GM12878 (cell line): Measurements from ENCODE around the gene LRP4. TPM values are rescaled to one million over a fixed set of nuclear protein-coding genes. Genes with fewer than 3 reads are reported as not detected.

Experiments used
- ATAC-seq: fragments of 200-7000 bp; cut with Tn5 transposase; 3 replicates; pipeline ENCODE4 v1.9.1; 2020; ENCODE audit warnings: mild to moderate bottlenecking, moderate library complexity
- BruUV-seq: library from RNA; stranded (reverse); fragments of 400-500 nt; replicated peaks from 2 replicates; lab custom pipeline; 2021; lab: Mats Ljungman, UMichigan
- CTCF ChIA-PET: fragments of 300-600 bp; sonication (Branson Sonifier 250); formaldehyde crosslinking; extraction: SDS; loops from one replicate; lab custom pipeline; 2021; ENCODE audit warnings: inconsistent platforms; lab: Yijun Ruan, JAX
- POLR2A ChIA-PET: fragments of 350-600 bp; formaldehyde crosslinking; extraction: SDS; loops from one replicate; lab custom pipeline; 2021; ENCODE audit warnings: inconsistent platforms; lab: Charles Lee
- RAD21 ChIA-PET: fragments of 300-600 bp; sonication (Branson Sonifier 250); formaldehyde crosslinking; loops from one replicate; lab custom pipeline; 2023; ENCODE audit warnings: antibody characterized with exemption; ENCODE audit not compliant: unreplicated experiment; lab: Charles Lee
- SMC1A ChIA-PET: fragments of 300-600 bp; sonication (Branson Sonifier 250); formaldehyde crosslinking; loops from one replicate; lab custom pipeline; 2023; ENCODE audit not compliant: unreplicated experiment, uncharacterized antibody; lab: Charles Lee
- DNase-seq: peaks from one replicate; pipeline ENCODE4 v3.0.0-alpha.2; 2011; ENCODE audit warnings: low read depth, low spot score
- FAIRE-seq: peaks from 3 replicates; lab custom pipeline; 2011; peaks lifted over from hg19 to GRCh38; lab: Jason Lieb, UNC
- H2AFZ ChIP-seq: 2 replicates; pipeline ENCODE4 v1.6.0; 2011; ENCODE audit warnings: low read depth, low read length, control low read depth; ENCODE audit not compliant: control insufficient read depth
- H3K27ac ChIP-seq: 2 replicates; pipeline ENCODE4 v1.5.1; 2011; ENCODE audit warnings: control low read depth; ENCODE audit not compliant: control insufficient read depth, insufficient read depth
- H3K27me3 ChIP-seq, 2 experiments: replicated peaks in 1 of 2; 2 replicates each; pipeline versions ENCODE4 v1.6.0 to v1.6.1; 2011; ENCODE audit warnings: low read length in 1 of 2; ENCODE audit not compliant: control insufficient read depth in 2 of 2, insufficient read depth in 2 of 2
- H3K36me3 ChIP-seq, 2 experiments: 2 replicates each; pipeline ENCODE4 v1.5.1; 2011; ENCODE audit warnings: low read length in 1 of 2; ENCODE audit not compliant: control insufficient read depth in 2 of 2, insufficient read depth in 2 of 2
- H3K4me1 ChIP-seq: 2 replicates; pipeline ENCODE4 v1.6.1; 2011; ENCODE audit warnings: mild to moderate bottlenecking, low read length, moderate library complexity, mixed read lengths; ENCODE audit not compliant: control insufficient read depth, insufficient read depth
- H3K4me2 ChIP-seq: 2 replicates; pipeline ENCODE4 v1.6.0; 2011; ENCODE audit warnings: control low read depth; ENCODE audit not compliant: control insufficient read depth, insufficient read depth
- H3K4me3 ChIP-seq: fragments of 200-600 bp; sonication (generic); 2 replicates; pipeline ENCODE4 v1.5.1; 2016
- H3K79me2 ChIP-seq: 2 replicates; pipeline ENCODE4 v1.6.0; 2011; ENCODE audit warnings: low read length; ENCODE audit not compliant: control insufficient read depth, insufficient read depth
- H3K9ac ChIP-seq: 2 replicates; pipeline ENCODE4 v1.8.0; 2011; ENCODE audit warnings: low read length, control low read depth, mixed read lengths; ENCODE audit not compliant: control insufficient read depth, insufficient read depth
- H3K9me3 ChIP-seq: replicated peaks from 3 replicates; pipeline ENCODE4 v1.5.1; 2011; ENCODE audit warnings: mild to moderate bottlenecking, low read length; ENCODE audit not compliant: control insufficient read depth, insufficient read depth
- H4K20me1 ChIP-seq: 2 replicates; pipeline ENCODE4 v1.6.0; 2011; ENCODE audit not compliant: control insufficient read depth, insufficient read depth
- ASH2L ChIP-seq: fragments of 300-600, 200-600 bp; sonication (generic); IDR thresholded peaks from 2 replicates; pipeline ENCODE4 v1.6.1; 2017; ENCODE audit warnings: low read depth, mild to moderate bottlenecking, borderline replicate concordance
- ESRRA ChIP-seq: IDR thresholded peaks from 2 replicates; pipeline ENCODE4 v1.6.1; 2012; ENCODE audit warnings: mild to moderate bottlenecking, low read length, improper control_type of control experiment
- JUNB ChIP-seq: IDR thresholded peaks from 2 replicates; pipeline ENCODE4 v1.6.1; 2016; ENCODE audit warnings: antibody characterized with exemption, mild to moderate bottlenecking
- JUND ChIP-seq: IDR thresholded peaks from 2 replicates; pipeline ENCODE4 v1.6.1; 2012; ENCODE audit warnings: low read depth, mild to moderate bottlenecking, low read length, improper control_type of control experiment, moderate library complexity
- MTA3 ChIP-seq: IDR thresholded peaks from 2 replicates; pipeline ENCODE4 v1.6.1; 2012; ENCODE audit warnings: low read length, inconsistent platforms, borderline replicate concordance
- NFXL1 ChIP-seq: fragments of 450-650 bp; IDR thresholded peaks from 2 replicates; pipeline ENCODE4 v1.6.1; 2017; ENCODE audit warnings: antibody characterized with exemption, mild to moderate bottlenecking, borderline replicate concordance
- PAX5 ChIP-seq: IDR thresholded peaks from 2 replicates; pipeline ENCODE4 v1.6.1; 2011; ENCODE audit warnings: low read depth, low read length, borderline replicate concordance
- POLR2A ChIP-seq: IDR thresholded peaks from 2 replicates; pipeline ENCODE4 v1.6.1; 2011; ENCODE audit warnings: low read depth, mild to moderate bottlenecking, low read length
- SMARCA5 ChIP-seq: fragments of 450-650 bp; IDR thresholded peaks from 2 replicates; pipeline ENCODE4 v1.6.1; 2017; ENCODE audit warnings: mild to moderate bottlenecking
- SRF ChIP-seq, 2 experiments: IDR thresholded peaks; 2 replicates each; pipeline ENCODE4 v1.6.1; 2011; ENCODE audit warnings: low read depth in 2 of 2, low read length in 2 of 2, mild to moderate bottlenecking in 1 of 2, moderate library complexity in 1 of 2
- STAT3 ChIP-seq: IDR thresholded peaks from 2 replicates; pipeline ENCODE4 v1.6.1; 2011; ENCODE audit warnings: low read depth, low read length, improper control_type of control experiment
- WGBS: methylation state at CpG from one replicate; pipeline ENCODE4 v1.1.6; 2016; ENCODE audit warnings: low lambda C conversion rate; ENCODE audit not compliant: insufficient replicate concordance, insufficient coverage; ENCODE audit errors: missing lambda C conversion rate; 5-methylcytosine and 5-hydroxymethylcytosine counted together
- in situ Hi-C: fragments of 300-500 bp; cut with MboI; formaldehyde crosslinking; loops from 9 replicates; pipeline ENCODE4 v1.14.3; 2018; ENCODE audit warnings: mixed read lengths
- intact Hi-C: fragments of 100-400 bp; cut with micrococcal nuclease; formaldehyde crosslinking; loops from one replicate; pipeline ENCODE4 v1.14.2; 2022; ENCODE audit not compliant: unreplicated experiment
- polyA plus RNA-seq, 11 experiments: library from polyadenylated mRNA; depleted of rRNA in 4 of 11; unstranded in 6 of 11; stranded (reverse) in 5 of 11; fragments of >200 nt; fragmentation: Nextera tagmentation in 4 of 11; fragmentation: Illumina TruSeq in 1 of 11; extraction: Ambion mirVana in 4 of 11; extraction: Trizol in 1 of 11; gene quantifications; 1 replicate in 1 of 11; 2 replicates in 10 of 11; pipeline versions ENCODE4 v1.2.1 to v1.2.3, GENCODE V29; 2011 to 2016; ENCODE audit warnings: inconsistent platforms in 2 of 11, missing spikeins in 2 of 11, low read depth in 1 of 11
- total RNA-seq, 4 experiments: library from RNA; depleted of rRNA in 3 of 4; stranded (reverse); fragments of >200 nt in 3 of 4; fragmentation: Illumina TruSeq in 1 of 4; extraction: Trizol in 1 of 4; gene quantifications; 2 replicates each; pipeline versions ENCODE4 v1.2.1 to v1.2.3, GENCODE V29; 2013 to 2021
- TF ChIP-seq, protein P1 (sequence below): IDR thresholded peaks from 2 replicates; pipeline ENCODE4 v1.6.1; 2012; ENCODE audit warnings: improper control_type of control experiment, low read depth, low read length; ENCODE audit not compliant: insufficient replicate concordance
- TF ChIP-seq, protein P2 (sequence below): fragments of 450-650 bp; IDR thresholded peaks from 2 replicates; pipeline ENCODE4 v1.6.1; 2014; ENCODE audit warnings: mild to moderate bottlenecking

Gene LRP4
- total and polyA plus RNA-seq, 10 of the 15 experiments (the other 5 are each of a cell fraction or from before 2014, with no cell fraction given) = under 0.01 to 0.06 (median 0.03) TPM; not detected in 6

DNA sequence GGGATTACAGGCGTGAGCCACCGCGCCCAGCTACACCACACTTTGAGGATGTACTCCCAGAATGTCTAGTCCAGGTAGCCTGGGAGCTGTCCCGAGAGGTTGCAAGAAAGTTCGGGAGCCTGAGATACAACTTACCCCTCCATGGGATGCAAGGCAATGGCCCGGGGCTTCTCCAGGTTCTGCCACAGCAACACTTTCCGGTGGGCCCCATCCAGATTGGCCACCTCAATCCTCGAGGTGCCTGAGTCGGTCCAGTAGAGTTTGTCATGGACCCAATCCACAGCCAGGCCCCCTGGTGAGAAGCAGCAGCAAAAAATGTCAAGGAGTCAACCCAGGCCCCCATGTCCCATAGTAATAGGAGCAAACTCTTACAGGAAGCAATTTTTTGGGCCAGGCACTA, 25.5 kb downstream of the LRP4 start:
- Histone ChIP-seq H3K9me3 (no peaks in the 10 kb centered on the region), H3K9ac (no peak overlapping the region), H3K4me3 (no peak overlapping the region), H4K20me1 (no peaks in the 10 kb centered on the region), H3K79me2 (no peaks in the 10 kb centered on the region), H2AFZ (no peak overlapping the region), H3K4me2 (no peak overlapping the region), H3K36me3 (no peaks in the 10 kb centered on the region), H3K4me1 (no peaks in the 10 kb centered on the region), H3K27me3 (no peaks in the 10 kb centered on the region), H3K27ac (no peak overlapping the region)
- CTCF ChIA-PET = interaction anchor here (0.7 to 4.9 kb wide), 3 partner anchors 261 to 601 kb away, joined by 3 to 63 read pairs (median 4); no protein-coding TSS in a partner anchor
- in situ Hi-C loops (no loop called here), intact Hi-C loops (no loop called here)
- ATAC-seq (no peak), FAIRE-seq (no peak), DNase-seq (no peak)
- TF ChIP-seq JUNB = no peak
- no peak for TF ChIP-seq POLR2A
- no peak for TF ChIP-seq NFXL1
- no peak for TF ChIP-seq SMARCA5
- no peak for TF ChIP-seq MTA3
- no peak for TF ChIP-seq STAT3
- no peak for TF ChIP-seq PAX5
- TF ChIP-seq JUND = no peak
- TF ChIP-seq, protein P1, sequence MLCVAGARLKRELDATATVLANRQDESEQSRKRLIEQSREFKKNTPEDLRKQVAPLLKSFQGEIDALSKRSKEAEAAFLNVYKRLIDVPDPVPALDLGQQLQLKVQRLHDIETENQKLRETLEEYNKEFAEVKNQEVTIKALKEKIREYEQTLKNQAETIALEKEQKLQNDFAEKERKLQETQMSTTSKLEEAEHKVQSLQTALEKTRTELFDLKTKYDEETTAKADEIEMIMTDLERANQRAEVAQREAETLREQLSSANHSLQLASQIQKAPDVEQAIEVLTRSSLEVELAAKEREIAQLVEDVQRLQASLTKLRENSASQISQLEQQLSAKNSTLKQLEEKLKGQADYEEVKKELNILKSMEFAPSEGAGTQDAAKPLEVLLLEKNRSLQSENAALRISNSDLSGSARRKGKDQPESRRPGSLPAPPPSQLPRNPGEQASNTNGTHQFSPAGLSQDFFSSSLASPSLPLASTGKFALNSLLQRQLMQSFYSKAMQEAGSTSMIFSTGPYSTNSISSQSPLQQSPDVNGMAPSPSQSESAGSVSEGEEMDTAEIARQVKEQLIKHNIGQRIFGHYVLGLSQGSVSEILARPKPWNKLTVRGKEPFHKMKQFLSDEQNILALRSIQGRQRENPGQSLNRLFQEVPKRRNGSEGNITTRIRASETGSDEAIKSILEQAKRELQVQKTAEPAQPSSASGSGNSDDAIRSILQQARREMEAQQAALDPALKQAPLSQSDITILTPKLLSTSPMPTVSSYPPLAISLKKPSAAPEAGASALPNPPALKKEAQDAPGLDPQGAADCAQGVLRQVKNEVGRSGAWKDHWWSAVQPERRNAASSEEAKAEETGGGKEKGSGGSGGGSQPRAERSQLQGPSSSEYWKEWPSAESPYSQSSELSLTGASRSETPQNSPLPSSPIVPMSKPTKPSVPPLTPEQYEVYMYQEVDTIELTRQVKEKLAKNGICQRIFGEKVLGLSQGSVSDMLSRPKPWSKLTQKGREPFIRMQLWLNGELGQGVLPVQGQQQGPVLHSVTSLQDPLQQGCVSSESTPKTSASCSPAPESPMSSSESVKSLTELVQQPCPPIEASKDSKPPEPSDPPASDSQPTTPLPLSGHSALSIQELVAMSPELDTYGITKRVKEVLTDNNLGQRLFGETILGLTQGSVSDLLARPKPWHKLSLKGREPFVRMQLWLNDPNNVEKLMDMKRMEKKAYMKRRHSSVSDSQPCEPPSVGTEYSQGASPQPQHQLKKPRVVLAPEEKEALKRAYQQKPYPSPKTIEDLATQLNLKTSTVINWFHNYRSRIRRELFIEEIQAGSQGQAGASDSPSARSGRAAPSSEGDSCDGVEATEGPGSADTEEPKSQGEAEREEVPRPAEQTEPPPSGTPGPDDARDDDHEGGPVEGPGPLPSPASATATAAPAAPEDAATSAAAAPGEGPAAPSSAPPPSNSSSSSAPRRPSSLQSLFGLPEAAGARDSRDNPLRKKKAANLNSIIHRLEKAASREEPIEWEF = no peak
- no peak for TF ChIP-seq ESRRA
- TF ChIP-seq ASH2L = no peak
- TF ChIP-seq, protein P2, sequence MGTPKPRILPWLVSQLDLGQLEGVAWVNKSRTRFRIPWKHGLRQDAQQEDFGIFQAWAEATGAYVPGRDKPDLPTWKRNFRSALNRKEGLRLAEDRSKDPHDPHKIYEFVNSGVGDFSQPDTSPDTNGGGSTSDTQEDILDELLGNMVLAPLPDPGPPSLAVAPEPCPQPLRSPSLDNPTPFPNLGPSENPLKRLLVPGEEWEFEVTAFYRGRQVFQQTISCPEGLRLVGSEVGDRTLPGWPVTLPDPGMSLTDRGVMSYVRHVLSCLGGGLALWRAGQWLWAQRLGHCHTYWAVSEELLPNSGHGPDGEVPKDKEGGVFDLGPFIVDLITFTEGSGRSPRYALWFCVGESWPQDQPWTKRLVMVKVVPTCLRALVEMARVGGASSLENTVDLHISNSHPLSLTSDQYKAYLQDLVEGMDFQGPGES = no peak
- no peak for TF ChIP-seq SRF (IDR thresholded peaks at IDR 0.05; ENCODE audit: low read depth in 2 of 2, low read length in 2 of 2)
- POLR2A ChIA-PET = interaction anchor here (0.7 kb wide), 1 partner anchor 9 kb away, joined by 7 read pairs; no protein-coding TSS in a partner anchor
- SMC1A ChIA-PET = interaction anchor here (1.6 to 5.8 kb wide), 2 partner anchors 251 to 261 kb away, joined by 3 to 44 read pairs; no protein-coding TSS in a partner anchor
- RAD21 ChIA-PET = interaction anchor here (4.3 kb wide), 1 partner anchor 259 kb away, joined by 29 read pairs; no protein-coding TSS in a partner anchor
- 64% methylated on average over 9 of the region's 9 CpGs for WGBS
- no TSS peak for BruUV-seq
